ENCODE measurements around the gene DNAJC11. TPM values are rescaled to one million over a fixed set of nuclear protein-coding genes. Genes with fewer than 3 reads are reported as not detected.

Gene DNAJC11
- polyA plus RNA-seq, 2 of the 4 experiments (the other 2 are of a cell fraction), result 35.7 to 48.5 TPM

DNA sequence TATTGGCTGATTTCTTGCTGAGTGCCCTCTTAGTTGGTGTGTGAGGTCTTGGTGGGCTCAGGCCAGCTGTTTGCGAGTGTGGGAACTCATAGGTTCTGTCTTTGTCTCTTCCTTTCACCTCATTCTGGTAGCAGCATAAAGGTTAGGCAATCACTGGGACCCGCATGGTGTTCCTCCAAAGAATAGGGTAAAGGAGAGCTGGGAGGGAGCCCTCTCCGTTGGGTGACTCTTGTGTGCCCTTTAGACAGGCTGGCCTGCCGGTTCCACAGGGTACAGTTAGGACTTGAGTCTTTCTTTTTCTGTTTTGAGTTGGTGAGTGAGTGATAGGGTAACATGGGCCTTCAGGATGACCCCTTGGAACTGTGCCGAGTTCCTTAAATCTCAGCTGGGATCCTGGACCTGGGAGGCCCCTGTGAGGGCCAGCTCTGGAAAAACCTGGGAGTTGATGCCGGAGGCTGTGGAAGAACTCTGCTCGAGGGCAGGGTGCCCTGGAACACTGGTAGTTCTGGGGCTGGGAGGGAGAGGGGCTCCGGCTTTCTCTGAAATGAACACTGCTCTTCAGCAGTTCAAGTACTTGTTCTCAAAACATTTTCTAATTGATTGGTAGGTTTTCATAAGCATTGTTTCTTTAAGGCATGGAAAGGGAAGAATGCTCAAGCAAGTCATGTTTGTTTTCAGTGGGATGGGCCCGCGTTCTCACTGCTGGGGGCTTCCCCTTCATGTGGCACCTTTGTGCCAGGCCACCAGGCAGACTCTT is 79.0 kb downstream of the DNAJC11 start (continued):
- TF ChIP-seq POLR2AphosphoS2 (conservative IDR thresholded peaks at IDR 0.05; ENCODE audit: low read length), result no peak

GRCh38 chr1:6621429-6622391 is 79.9 kb downstream of the DNAJC11 start:
- no peak for FAIRE-seq

DNA sequence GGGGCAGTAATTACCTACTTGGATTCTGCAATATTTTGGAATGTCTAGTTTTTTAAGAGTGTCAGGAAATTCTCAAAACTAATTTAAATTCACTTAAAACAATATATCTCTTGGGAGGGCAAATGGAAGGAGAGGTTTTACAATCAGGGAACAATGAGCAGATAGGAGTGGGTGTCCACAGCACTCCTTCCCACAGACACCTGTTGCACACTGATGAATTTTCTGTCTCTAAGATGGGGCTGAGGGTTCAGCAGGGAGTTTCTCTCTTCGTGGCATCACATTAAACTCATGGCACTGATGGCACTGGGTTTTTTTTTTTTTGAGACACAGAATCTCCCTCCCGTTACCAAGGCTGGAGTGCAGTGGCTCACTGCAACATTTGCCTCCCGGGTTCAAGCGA is 82.6 kb downstream of the DNAJC11 start:
- Histone ChIP-seq H3K4me3 (no peak overlapping the region), H3K9me3 (no peaks in the 10 kb centered on the region), H3K4me1 (peaks cover 5% of the 10 kb centered on the region; the same call in 1 of the 3 replicates), H3K4me2 (no peak overlapping the region), H3K27ac (no peak overlapping the region)
- TF ChIP-seq HOXA7 (CRISPR knock-in tag; IDR thresholded peaks at IDR 0.05) (no peak), JUNB (IDR thresholded peaks at IDR 0.05) (no peak), SREBF2 (IDR thresholded peaks at IDR 0.05) (no peak), TP53 (CRISPR knock-in tag; IDR thresholded peaks at IDR 0.05) (no peak), TFCP2L1 (CRISPR knock-in tag; IDR thresholded peaks at IDR 0.05) (no peak), MAFK (IDR thresholded peaks at IDR 0.05; ENCODE audit: partially characterized antibody) (no peak), NPAS2 (CRISPR knock-in tag; IDR thresholded peaks at IDR 0.05; ENCODE audit: borderline replicate concordance) (no peak), ESRRA (IDR thresholded peaks at IDR 0.05; ENCODE audit: borderline replicate concordance, low read length) (no peak), HOXB5 (CRISPR knock-in tag; IDR thresholded peaks at IDR 0.05) (no peak), HDAC2 (IDR thresholded peaks at IDR 0.05) (no peak), MAZ (IDR thresholded peaks at IDR 0.05; ENCODE audit: borderline replicate concordance, low read depth, low read length) (no peak), USF2 (IDR thresholded peaks at IDR 0.05) (no peak), ZC3H11A (IDR thresholded peaks at IDR 0.05) (no peak), CEBPB (IDR thresholded peaks at IDR 0.05) (no peak), HES2 (IDR thresholded peaks at IDR 0.05) (no peak)
- TF ChIP-seq, protein P1, sequence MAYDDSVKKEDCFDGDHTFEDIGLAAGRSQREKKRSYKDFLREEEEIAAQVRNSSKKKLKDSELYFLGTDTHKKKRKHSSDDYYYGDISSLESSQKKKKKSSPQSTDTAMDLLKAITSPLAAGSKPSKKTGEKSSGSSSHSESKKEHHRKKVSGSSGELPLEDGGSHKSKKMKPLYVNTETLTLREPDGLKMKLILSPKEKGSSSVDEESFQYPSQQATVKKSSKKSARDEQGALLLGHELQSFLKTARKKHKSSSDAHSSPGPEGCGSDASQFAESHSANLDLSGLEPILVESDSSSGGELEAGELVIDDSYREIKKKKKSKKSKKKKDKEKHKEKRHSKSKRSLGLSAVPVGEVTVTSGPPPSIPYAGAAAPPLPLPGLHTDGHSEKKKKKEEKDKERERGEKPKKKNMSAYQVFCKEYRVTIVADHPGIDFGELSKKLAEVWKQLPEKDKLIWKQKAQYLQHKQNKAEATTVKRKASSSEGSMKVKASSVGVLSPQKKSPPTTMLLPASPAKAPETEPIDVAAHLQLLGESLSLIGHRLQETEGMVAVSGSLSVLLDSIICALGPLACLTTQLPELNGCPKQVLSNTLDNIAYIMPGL (CRISPR knock-in tag; IDR thresholded peaks at IDR 0.05; ENCODE audit: borderline replicate concordance), result no peak
- no peak for ATAC-seq
- ChIA-PET POLR2A (no interaction called here), CTCF (no interaction called here)
- WGBS (ENCODE audit: missing lambda C conversion rate), result 95% methylated on average over 4 of the region's 4 CpGs
- DNase-seq (ENCODE audit: low read depth in 1 of 2, low spot score in 1 of 2), result no peak
- no peak for FAIRE-seq

More at GRCh38 chr1:6621429-6622391, 79.9 kb downstream of the DNAJC11 start:
- WGBS (ENCODE audit: missing lambda C conversion rate), result 97% methylated on average over 25 of the region's 41 CpGs
- ATAC-seq, result no peak
- TF ChIP-seq RNF2 (IDR thresholded peaks at IDR 0.05; ENCODE audit: borderline replicate concordance, low read depth) (no peak), ZNF302 (CRISPR knock-in tag; IDR thresholded peaks at IDR 0.05) (no peak), KDM1A (IDR thresholded peaks at IDR 0.05; ENCODE audit: low read depth) (no peak), HOXA7 (CRISPR knock-in tag; IDR thresholded peaks at IDR 0.05) (no peak), TP53 (CRISPR knock-in tag; IDR thresholded peaks at IDR 0.05) (no peak), CHD4 (IDR thresholded peaks at IDR 0.05; ENCODE audit: borderline replicate concordance) (no peak)
- TF ChIP-seq, protein P2, sequence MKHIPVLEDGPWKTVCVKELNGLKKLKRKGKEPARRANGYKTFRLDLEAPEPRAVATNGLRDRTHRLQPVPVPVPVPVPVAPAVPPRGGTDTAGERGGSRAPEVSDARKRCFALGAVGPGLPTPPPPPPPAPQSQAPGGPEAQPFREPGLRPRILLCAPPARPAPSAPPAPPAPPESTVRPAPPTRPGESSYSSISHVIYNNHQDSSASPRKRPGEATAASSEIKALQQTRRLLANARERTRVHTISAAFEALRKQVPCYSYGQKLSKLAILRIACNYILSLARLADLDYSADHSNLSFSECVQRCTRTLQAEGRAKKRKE (CRISPR knock-in tag; IDR thresholded peaks at IDR 0.05; ENCODE audit: low read depth), result no peak
- TF ChIP-seq, protein P3, sequence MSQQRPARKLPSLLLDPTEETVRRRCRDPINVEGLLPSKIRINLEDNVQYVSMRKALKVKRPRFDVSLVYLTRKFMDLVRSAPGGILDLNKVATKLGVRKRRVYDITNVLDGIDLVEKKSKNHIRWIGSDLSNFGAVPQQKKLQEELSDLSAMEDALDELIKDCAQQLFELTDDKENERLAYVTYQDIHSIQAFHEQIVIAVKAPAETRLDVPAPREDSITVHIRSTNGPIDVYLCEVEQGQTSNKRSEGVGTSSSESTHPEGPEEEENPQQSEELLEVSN (IDR thresholded peaks at IDR 0.05; ENCODE audit: borderline replicate concordance, low read depth), result no peak
- no peaks in the 10 kb centered on the region for H3K9me3 ChIP-seq
- peaks cover 12% of the 10 kb centered on the region; the same call in 2 of the 3 replicates for H3K4me1 ChIP-seq
- CTCF ChIA-PET, result interaction anchor here (0.6 to 1.5 kb wide), 2 partner anchors 12 to 64 kb away, joined by 3 to 5 read pairs; no protein-coding TSS in a partner anchor
- H3K27ac ChIP-seq, result no peak overlapping the region
- no peak overlapping the region for H3K4me3 ChIP-seq
- no peak for DNase-seq (ENCODE audit: low read depth in 1 of 2, low spot score in 1 of 2)
- POLR2A ChIA-PET, result no interaction called here
- H3K4me2 ChIP-seq, result no peak overlapping the region

All from A549 (cell line).